ENCODE measurements around the gene TMEM72.

TMEM72 gene

DNA sequence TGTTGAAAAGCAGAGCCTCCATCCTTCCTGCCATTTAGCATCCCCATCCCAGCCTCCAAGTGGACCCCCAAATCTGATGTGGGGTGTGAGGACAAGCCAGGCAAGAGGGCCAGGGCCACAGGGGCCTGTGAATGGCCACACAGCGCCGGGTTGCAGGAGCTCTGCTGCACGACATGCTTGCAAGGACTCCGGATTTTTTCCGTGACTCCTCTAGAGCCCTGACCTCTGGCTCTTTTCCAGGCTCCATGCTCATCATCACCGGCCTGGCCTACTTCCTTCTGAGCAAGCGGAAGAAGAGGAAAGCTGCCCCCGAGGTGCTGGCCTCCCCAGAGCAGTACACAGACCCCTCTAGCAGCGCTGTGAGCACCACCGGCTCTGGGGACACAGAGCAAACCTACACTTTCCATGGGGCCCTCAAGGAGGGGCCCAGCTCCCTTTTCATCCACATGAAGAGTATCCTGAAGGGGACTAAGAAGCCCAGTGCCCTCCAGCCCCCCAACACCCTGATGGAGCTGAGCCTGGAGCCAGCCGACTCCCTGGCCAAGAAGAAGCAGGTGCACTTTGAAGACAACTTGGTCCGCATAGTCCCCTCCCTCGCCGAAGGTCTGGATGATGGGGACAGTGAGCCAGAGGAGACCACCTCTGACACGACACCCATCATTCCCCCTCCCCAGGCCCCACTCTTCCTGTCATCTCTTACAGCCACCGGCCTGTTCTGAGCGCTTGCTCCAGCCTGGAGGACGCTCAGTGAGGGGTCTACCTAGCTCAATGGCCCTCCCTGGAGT, 23.5 kb downstream of the TMEM72 start:
- DNase-seq (ENCODE audit: low spot score), result no peak

DNA sequence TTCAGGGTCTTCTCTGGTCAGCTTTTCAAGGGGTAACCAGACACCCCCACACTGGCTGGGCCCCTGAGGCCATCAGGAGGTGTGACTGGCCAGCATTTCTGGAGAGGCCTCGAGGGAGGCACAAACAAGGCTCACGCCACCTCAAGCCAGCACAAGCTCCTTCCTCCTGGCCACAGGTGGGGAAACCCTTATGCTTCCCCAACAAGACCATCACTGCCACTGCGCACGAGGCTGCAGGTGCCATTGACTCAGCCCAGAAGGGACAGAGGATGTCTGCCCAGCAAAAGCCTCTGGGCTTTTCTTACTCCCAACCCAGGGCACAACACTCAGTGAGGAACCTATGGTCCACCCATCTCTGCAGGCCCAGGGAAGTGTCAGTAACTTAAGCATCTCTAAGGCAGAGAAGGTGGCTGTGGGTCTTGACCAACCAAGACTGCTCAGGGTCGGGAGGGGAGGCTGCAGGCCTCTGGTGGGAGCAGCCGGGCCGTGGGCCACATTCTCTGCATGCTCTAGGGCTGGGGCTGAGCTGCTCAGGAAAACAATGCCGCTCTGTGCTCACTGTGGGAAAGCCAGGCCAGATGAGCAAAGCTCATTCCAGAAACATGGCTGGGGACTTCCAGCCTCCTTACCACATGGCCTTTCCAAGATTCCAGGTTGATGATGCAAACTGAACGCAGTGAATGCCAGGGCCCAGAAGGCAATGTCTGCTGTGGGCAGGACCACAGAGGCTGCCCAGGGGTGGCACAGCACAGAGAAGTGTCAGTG, 24.2 kb downstream of the TMEM72 start:
- DNase-seq (ENCODE audit: low spot score), result peak; percentile 71

DNA sequence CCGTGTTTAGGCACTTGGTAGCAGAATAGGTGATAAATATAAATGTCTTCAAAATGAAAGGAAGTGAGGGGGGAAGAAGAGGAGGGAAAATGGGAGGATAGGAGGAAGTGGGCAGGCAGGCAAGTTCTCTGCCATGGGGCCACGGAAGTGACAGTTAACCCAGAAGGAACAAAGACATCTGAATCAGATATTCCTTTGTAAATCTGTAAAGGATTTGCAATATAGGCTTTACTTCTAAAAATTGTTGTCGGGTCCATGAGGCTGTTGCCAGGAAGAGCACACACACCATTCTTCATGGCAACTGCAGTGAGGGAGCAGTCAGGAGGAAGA, 24.8 kb downstream of the TMEM72 start:
- DNase-seq (ENCODE audit: low spot score), result no peak

DNA sequence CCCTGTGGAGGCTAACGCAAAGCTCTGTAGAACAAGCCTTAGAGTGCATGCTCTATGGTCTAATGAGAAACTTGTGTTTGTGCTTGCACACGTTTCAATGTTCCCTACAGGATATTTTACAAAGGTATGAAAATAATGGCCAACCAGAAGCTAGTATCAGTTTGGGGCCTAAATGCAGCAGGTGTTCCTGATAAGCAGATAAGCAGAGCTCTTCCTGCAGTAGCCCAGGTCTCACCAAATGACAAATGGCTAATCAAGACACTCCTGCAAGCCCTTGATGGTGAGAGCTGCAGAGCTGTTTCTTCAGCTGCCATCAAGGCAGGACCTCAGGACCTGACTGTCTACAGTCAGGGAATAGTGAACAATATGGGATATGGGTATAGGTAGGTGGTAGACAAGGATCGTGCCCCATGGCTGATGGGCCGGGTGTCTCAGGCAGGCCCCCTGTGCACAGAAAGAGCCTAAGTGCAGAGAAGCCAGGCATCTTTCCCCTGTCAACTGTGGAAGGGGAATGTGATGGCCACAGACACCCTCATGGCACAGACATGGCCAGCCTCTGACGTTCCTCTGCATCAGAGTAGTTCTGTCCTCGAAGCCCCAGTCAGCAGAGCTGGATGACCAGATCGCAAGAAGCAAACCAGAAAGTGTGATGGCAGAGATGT, 25.3 kb downstream of the TMEM72 start:
- no peak for DNase-seq (ENCODE audit: low spot score)

DNA sequence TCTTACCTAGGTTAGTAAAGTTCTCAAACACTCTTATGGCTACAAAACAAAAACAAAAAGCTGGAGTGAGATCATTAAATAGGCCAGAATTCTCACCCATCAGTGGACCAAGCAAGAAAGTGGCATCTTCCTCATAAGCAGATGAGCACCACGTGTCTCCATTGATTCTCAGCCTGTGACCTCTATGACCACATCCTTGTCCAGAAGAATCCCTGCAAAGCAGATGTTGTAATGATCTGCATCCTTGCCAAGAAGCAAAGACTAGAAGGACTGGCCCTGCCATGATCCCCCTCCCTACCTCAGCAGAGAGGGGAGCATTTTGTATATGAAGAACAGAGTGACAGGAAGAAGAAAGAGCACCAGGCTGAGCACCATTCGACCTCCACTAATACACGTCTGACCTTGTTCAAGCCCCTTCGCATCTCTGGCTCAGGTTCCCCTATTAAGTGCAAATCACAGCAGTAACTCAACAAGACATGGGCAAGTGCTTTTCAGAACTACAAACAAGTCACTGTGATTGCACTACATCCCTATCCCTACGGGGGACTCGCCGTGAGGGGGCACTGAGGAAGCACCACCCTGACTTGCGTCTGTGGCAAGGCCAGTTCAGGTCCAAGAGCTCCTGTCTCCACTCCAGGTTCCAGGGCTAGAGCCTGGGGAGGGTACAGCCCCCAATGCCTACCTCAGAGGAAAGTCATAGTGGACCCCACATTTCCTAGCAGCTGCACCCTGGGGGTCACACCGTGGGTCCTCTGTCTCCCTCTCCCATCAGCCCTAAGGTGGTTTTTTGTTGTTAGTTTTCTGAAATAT, 26.3 kb downstream of the TMEM72 start:
- DNase-seq (ENCODE audit: low spot score), result no peak

DNA sequence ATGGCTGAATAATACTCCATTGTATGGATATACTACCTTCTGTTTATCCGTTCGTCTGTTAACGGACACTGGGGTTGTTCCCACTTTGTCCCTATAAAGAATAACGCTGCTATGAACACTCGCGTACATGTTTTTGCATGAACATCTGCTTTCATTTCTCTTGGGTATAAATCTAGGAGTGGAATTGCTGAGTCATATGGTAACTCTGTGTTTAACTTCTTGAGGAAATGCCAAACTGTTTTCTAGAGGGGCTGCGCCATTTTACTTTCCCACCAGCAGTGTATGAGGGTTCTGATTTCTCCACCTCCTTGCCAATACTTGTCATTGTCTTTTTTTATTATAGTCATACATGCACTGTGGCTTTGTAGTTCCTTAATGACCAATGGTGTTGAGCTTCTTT, 27.8 kb downstream of the TMEM72 start:
- no peak for DNase-seq (ENCODE audit: low spot score)

DNA sequence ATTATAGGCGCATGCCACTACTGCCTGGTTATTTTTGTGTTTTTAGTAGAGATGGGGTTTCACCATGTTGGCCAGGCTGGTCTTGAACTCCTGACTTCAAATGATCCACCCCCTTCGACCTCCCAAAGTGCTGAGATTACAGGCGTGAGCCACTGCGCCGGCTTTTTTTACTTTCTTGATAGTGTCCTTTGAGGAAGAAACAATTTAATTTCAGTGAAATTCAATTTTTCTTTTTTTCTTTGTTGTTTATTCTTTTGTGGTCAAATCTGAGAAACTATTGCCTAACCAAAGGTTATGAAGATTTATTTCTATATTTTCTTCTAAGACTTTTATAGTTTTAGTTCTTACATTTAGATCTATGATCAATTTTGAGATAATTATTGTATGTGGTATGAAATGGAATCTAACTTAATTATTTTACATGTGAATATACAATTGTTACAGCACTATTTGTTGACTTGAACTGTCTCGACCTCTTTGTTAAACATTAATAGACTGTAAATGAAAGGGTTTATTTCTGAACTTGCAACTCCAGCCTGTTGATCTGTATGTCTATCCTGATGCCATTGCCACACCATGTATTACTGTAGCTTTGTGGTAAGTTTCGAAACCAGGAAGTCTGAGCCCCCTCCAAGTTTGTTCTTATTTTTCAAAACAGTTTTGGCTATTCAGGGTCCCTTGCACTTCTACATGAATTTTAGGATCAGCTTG, 28.7 kb downstream of the TMEM72 start:
- DNase-seq (ENCODE audit: low spot score), result no peak

DNA sequence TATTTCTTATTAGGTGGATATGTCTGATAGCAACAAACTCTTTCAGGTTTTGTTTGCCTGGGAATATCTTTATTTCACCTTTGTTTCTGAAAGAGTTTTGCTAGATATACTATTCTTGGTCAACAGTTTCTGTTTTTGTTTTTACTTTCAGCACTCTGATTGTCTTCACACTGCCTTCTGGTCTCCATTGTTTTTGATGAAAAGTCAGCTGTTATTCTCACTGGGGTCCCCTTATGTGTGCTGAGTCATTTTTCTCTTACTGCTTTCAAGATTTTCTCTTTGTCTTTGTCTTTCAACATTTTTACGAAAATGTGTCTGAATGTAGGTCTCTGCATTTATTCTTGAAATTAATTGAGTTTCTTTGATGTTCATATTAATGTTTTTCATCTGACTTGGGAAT, 33.2 kb downstream of the TMEM72 start:
- DNase-seq (ENCODE audit: low spot score), result no peak

DNA sequence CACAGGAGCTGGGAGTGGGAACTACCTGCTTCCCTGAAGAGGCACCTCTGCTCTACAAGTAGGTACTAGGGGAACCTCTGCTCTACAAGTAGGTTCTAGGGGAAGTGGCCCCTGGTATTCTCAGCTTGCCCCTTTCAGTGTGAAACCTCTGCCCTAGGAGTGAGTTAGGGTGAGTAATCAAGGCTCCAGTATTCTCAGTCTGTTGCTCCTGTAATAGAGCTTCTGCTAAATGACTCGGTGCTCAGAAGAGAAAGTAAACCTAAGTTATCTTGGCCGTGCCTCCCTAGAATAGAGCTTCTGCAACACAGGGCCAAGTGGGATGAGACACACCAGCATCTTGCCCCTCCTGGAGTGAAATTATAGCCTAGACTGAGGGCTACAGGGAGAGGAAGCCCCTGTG, 35.1 kb downstream of the TMEM72 start:
- no peak for DNase-seq (ENCODE audit: low spot score)

DNA sequence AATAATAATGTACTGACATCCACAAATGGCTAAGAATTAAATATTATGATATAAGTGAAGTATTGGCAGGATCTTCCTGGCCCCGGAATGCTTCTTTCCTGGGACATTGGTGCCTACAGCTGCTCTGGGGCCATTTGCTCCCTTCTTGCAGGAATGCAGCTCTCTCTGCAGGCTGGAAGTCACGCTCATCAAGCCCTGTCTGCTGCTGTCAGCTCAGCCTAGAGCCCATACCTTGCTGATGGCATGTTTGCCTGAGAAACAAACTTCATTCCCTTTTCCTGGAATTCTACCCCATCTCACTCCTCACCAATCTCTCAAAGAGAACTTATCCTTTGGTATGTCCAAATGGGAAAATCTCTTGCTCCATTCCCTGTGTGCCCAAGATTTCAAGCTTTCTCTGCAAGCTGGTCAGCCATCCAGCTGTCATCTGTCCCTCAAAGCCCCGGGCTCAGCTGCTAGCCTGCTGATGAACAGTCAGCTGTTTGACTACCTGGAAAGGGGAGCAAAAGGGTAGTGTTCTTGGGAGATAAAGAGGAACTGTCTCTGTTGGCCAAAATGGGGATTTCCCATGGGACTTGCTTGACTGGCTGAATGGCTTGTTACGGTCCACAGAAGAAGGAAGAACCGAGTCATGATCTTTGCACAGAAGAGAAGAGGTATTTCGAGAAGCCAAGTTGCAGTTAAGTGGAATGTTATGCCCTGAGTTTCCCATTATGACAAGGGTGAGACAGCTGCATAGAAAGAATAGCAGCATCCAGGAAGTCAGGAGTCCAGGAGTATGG, 36.4 kb downstream of the TMEM72 start:
- no peak for DNase-seq (ENCODE audit: low spot score)

DNA sequence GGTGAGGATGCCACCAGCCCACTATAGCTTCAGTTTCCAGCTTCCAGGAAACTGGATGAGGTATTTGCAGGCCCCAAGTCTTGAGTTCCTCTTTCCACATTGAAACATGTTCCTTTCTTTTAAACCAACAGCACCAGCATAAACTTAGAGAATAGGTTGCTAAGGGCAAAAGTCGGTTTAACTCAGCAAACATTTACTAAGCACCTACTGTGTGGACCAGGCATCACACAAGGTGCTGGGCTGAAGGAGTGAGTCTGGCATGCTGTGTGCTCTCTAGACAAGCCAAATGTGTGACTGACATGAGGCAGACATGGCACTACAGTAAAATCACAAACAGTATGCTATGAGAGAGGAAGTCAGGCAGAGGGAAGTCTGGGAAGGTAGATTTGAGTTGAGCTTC, 37.5 kb downstream of the TMEM72 start:
- DNase-seq (ENCODE audit: low spot score), result no peak

DNA sequence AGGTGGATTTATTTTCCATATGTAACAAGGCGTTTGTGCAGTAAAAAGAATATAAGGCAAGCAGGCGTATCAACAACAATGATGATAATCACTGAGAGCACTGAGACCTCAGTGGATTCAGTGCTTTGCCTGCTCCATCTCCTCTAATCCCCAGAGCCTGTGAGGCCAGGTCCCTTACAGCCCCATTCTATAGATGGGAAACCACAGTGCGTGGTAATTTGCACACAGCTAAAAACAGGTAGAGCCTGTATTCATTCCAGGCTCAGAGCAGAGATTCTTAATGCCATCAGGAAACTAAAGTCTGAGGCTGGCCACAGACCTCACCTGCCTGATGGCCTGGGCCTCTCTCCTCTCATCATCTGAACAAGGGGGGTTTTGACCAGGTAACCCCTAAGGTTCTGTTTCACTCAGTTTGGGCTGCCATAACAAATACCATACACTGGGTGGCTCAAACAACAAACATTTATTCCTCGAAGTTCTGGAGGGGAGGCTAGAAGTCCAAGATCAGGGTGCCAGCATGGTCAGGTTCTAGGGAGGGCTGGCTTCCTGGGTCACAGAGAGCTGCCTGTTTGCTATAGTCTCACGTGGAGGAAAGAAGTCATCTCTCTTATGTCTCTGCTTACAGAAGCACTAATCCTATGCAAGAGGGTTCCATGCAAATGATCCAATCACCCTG, 38.1 kb downstream of the TMEM72 start:
- no peak for DNase-seq (ENCODE audit: low spot score)

DNA sequence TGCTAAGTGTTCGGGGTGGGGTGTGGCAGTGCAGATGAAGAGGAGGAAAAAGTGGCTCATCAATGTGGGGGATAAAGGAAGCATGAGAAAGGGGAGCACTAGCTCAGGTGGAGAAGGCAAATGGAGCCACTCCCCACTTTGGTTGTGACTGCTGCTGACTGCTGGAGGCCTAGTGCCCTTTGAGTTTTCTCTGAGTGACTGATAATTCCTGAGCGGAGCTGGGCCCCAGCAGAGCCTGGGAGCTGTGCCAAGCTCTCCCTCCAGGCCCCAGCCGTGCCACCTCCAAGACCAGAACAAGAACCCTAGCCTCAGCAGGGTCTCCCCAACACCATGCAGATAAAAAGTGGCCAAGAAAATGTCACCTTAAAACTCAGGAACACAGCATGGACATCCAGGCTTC, 38.8 kb downstream of the TMEM72 start:
- DNase-seq (ENCODE audit: low spot score), result no peak

DNA sequence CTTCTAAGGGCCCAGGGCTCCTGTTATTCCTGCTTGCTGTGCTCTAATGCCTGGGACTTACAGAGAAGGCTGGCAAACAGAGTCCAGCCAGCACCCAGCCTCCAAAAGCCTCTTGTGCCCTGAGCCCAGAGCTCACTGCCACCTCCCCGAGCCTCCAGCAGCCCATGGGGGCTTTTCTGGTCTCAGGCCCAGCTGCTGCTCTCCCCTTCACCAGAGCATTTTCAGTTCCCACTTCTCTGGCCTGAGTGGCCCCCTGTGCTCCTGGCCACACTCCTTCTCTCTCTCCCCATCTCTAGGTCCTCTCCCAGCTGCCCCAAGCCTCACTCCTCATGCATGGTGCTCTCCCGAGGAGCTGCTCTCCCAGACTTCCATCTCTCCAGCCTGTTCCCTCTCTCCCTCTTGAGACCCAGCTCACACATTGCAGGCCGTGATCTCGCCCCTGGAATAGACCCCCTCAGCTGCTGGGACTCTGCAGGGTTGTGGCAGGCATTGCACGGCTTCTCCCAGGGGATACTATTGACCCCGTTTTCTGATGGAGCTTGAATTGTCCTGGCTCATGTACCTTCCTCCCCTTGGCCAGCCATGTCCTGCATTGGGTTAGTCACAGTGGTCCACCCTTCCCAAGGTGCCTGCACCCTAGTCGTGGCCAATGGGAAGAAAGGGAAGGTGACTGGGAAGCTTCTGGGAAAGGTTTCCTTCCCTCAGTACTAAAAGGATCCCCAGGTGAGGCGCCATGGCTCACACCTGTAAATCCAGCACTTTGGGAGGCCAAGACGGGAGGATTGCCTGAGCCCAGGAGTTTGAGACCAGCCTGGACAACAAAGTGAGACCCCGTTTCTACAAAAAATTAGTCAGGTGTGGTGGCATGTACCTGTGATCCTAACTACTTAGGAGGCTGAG, 39.4 kb downstream of the TMEM72 start:
- no peak for DNase-seq (ENCODE audit: low spot score)

DNA sequence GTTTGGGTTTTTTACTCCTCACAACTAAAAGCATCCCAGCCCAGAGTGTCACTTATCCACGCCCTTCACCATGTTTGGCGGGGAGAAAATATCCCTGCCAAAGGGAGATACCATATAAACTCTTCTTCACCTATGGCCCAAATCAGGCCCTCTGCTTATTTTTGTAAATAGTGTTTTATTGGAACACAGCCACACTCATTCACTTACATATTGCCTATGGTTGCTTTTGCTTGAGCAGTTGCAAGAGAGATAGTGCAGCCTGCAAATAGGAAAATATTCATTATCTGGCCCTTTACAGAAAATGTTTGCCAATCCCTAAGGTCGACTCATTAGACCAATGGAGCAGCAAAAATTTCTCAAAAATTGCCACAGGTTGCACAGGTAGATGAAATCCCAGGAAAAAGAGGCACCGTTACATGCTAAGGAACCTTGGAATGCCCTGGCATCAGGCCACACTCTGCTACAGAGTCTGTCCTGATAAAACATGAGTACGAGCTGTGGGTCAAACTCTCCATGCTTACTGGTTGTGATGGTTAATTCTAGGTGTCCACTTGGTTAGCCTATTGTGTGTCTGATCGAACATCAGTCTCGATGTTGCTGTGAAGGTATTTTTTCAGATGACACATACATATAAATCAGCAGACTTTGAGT, 40.6 kb downstream of the TMEM72 start:
- no peak for DNase-seq (ENCODE audit: low spot score)

DNA sequence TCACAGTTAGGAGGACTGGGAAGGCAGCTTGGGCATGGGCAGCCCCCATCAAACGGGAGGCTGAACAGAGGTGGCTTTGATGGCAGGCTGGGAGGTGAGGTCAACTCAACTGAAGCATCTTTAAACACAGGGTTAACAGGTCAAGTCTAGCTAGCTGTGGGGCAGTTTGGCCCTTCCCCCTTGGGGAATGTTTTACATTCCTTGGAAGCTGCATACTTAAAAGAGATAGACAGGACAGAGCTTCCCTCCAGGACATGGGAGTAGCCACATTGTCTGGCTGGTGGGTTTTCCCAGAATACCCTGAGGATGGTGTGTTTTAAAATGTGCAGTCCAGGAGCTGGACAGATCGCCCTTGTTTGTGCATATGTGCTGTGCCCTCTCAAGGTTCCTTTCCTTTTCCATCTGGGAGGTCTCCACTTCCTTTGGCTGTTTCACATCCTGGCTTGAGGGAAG, 41.7 kb downstream of the TMEM72 start:
- DNase-seq (ENCODE audit: low spot score), result no peak

DNA sequence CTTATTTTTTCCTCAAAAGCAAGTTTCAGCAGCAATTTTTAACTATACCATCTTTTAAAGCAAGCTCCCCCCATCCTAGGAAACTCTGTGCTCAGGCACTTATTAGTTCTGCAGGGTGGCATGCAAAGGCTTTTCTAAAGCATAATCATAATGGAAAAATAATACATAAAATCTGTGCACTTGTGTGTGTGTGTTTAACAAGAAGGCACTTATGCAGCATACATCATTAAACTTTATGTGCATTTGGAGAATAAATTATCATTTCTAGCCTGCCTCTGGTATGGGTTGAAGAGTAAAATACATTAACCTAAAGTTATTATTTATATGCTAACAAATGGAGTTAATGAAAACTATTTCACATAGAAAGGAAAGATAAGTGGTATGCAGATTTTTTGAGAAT, 42.9 kb downstream of the TMEM72 start:
- DNase-seq (ENCODE audit: low spot score), result no peak

DNA sequence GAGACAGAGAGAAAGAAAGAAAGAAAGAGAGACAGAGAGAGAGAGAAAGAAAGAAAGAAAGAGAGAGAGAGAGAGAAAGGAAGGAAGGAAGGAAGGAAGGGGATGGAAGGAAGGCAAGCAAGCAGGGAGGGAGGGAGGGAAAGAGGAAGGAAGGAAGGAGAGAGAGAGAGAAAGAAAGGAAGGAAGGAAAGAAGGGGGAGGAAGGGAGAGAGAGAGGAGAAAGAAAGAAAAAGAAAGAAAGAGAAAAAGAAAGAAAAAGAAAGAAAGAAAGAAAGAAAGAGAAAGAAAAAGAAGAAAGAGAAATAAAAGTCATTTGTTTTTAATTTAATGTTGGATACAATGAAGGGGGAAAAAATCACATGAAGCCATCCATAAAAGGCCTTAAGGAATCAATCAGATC, 43.8 kb downstream of the TMEM72 start:
- DNase-seq (ENCODE audit: low spot score), result no peak

Data from hepatic stellate cell (primary cell).